K562 (cell line): ENCODE measurements around the gene MYO18A. TPM values are rescaled to one million over a fixed set of nuclear protein-coding genes. Genes with fewer than 3 reads are reported as not detected.

Source experiments
- CAMTA2 ChIP-seq: fragments of 250-450 bp; sonication (Bioruptor Pico); conservative IDR thresholded peaks from 2 replicates; pipeline ENCODE4 v1.5.1; 2022
- CHD1 ChIP-seq: fragments of 200-600 bp; sonication (generic); IDR thresholded peaks from one replicate; pipeline ENCODE4 v1.6.1; 2012; ENCODE audit warnings: mild to moderate bottlenecking, moderate library complexity, low read length, inconsistent platforms
- CHD2 ChIP-seq: IDR thresholded peaks from 2 replicates; pipeline ENCODE4 v1.6.1; 2011; ENCODE audit warnings: low read depth, low read length
- FOSL1 ChIP-seq: fragments of 200-800 bp; sonication (Bioruptor generic); conservative IDR thresholded peaks from 2 replicates; pipeline ENCODE4 v1.6.1; 2016; ENCODE audit warnings: missing genetic modification characterization, missing compliant biosample characterization
- FOXJ3 ChIP-seq: sonication (generic); formaldehyde crosslinking; IDR thresholded peaks from 2 replicates; pipeline ENCODE4 v1.4.0; 2020; ENCODE audit warnings: mild to moderate bottlenecking, missing genetic modification reagents
- IFI16 ChIP-seq: fragments of 250-450 bp; sonication (Bioruptor Pico); IDR thresholded peaks from 2 replicates; pipeline ENCODE4 v2.1.2; 2022; ENCODE audit warnings: mild to moderate bottlenecking, inconsistent platforms
- KDM5B ChIP-seq: fragments of 200-600 bp; sonication (generic); IDR thresholded peaks from 2 replicates; pipeline ENCODE4 v1.6.1; 2012; ENCODE audit warnings: low read depth, mild to moderate bottlenecking, moderate library complexity, low read length, control low read depth, inconsistent platforms; ENCODE audit not compliant: insufficient replicate concordance
- KLF10 ChIP-seq: fragments of 250-450 bp; sonication (Bioruptor Pico); IDR thresholded peaks from 2 replicates; pipeline ENCODE4 v1.6.1; 2021; ENCODE audit warnings: matching md5 sums
- NCOA1 ChIP-seq: fragments of 450-650 bp; IDR thresholded peaks from 2 replicates; pipeline ENCODE4 v1.6.1; 2016; ENCODE audit warnings: low read depth
- NR2C1 ChIP-seq, 2 experiments: fragments of 450-650 bp; IDR thresholded peaks; 2 replicates each; pipeline ENCODE4 v1.6.1; 2017; ENCODE audit warnings: mild to moderate bottlenecking in 2 of 2, antibody characterized with exemption in 1 of 2, inconsistent platforms in 1 of 2, missing compliant biosample characterization in 1 of 2, missing genetic modification characterization in 1 of 2
- NR2C2 ChIP-seq, 2 experiments: fragments of 200-800 bp in 1 of 2; sonication (Bioruptor generic) in 1 of 2; sonication (generic) in 1 of 2; formaldehyde crosslinking in 1 of 2; IDR thresholded peaks; 2 replicates each; pipeline versions ENCODE4 v1.6.1 to v1.8.0; 2016 to 2022; ENCODE audit warnings: mild to moderate bottlenecking in 1 of 2, missing compliant biosample characterization in 1 of 2, missing genetic modification characterization in 1 of 2, missing genetic modification reagents in 1 of 2
- PRPF4 ChIP-seq: fragments of 200-400 bp; formaldehyde crosslinking; IDR thresholded peaks from one replicate; pipeline ENCODE4 v1.6.1; 2017; ENCODE audit warnings: low read length, low read depth, mild to moderate bottlenecking; ENCODE audit not compliant: insufficient read depth, poor library complexity, severe bottlenecking
- RCOR1 ChIP-seq, 2 experiments: IDR thresholded peaks; 2 replicates each; pipeline ENCODE4 v1.6.1; 2012; ENCODE audit warnings: low read depth in 2 of 2, low read length in 2 of 2, borderline replicate concordance in 1 of 2, improper control_type of control experiment in 1 of 2
- XRCC4 ChIP-seq: IDR thresholded peaks from one replicate; pipeline ENCODE4 v1.6.1; 2011; ENCODE audit not compliant: insufficient read depth, insufficient read length; ENCODE audit errors: extremely low read depth
- ZBTB8A ChIP-seq: fragments of 450-650 bp; IDR thresholded peaks from 2 replicates; pipeline ENCODE4 v1.6.1; 2018; ENCODE audit warnings: mild to moderate bottlenecking, moderate library complexity; ENCODE audit not compliant: partially characterized antibody
- ZNF121 ChIP-seq: sonication (generic); formaldehyde crosslinking; conservative IDR thresholded peaks from 2 replicates; pipeline ENCODE4 v1.8.0; 2022; ENCODE audit warnings: missing genetic modification reagents
- ZNF146 ChIP-seq: IDR thresholded peaks from one replicate; pipeline ENCODE4 v1.6.1; 2018; ENCODE audit warnings: missing compliant biosample characterization; ENCODE audit not compliant: unreplicated experiment
- ZNF184 ChIP-seq: sonication (generic); formaldehyde crosslinking; IDR thresholded peaks from 2 replicates; pipeline ENCODE4 v1.5.0; 2020; ENCODE audit warnings: missing genetic modification reagents
- polyA plus RNA-seq, 8 experiments: library from polyadenylated mRNA; depleted of rRNA in 4 of 8; stranded (reverse) in 5 of 8; unstranded in 3 of 8; fragments of >200 nt; fragmentation: Nextera tagmentation in 2 of 8; fragmentation: Illumina TruSeq in 1 of 8; extraction: Ambion mirVana in 2 of 8; extraction: Trizol in 1 of 8; gene quantifications; 2 replicates each; pipeline versions ENCODE4 v1.2.1 to v1.2.3, GENCODE V29; 2011 to 2014; ENCODE audit warnings: inconsistent platforms in 1 of 8, missing spikeins in 1 of 8
- total RNA-seq, 7 experiments: library from RNA; depleted of rRNA in 6 of 7; stranded (reverse); fragments of >200 nt in 6 of 7; fragmentation: Illumina TruSeq in 2 of 7; extraction: Trizol in 2 of 7; gene quantifications; 2 replicates each; pipeline versions ENCODE4 v1.2.1 to v1.2.3, GENCODE V29; 2011 to 2021; ENCODE audit warnings: low replicate concordance in 1 of 7
- TF ChIP-seq, protein P1 (sequence below): fragments of 200-800 bp; sonication (Bioruptor generic); IDR thresholded peaks from 2 replicates; pipeline ENCODE4 v1.6.1; 2017; ENCODE audit warnings: missing genetic modification characterization, missing compliant biosample characterization
- TF ChIP-seq, protein P2 (sequence below): fragments of 250-450 bp; sonication (Bioruptor Pico); IDR thresholded peaks from 2 replicates; pipeline ENCODE4 v1.8.0; 2021; ENCODE audit warnings: mild to moderate bottlenecking, moderate library complexity
- TF ChIP-seq, protein P3 (sequence below), 2 experiments: fragments of 450-650 bp in 1 of 2; IDR thresholded peaks; 2 replicates each; pipeline ENCODE4 v1.6.1; 2011 to 2017; ENCODE audit warnings: low read depth in 2 of 2, antibody characterized with exemption in 1 of 2, borderline replicate concordance in 1 of 2, low read length in 1 of 2, mild to moderate bottlenecking in 1 of 2, mixed read lengths in 1 of 2; ENCODE audit not compliant: control insufficient read depth in 1 of 2

MYO18A gene
- total and polyA plus RNA-seq, 9 of the 15 experiments (the other 6 are each of a cell fraction or from before 2014, with no cell fraction given), result 2.5 to 65.4 (median 17.1) TPM

DNA sequence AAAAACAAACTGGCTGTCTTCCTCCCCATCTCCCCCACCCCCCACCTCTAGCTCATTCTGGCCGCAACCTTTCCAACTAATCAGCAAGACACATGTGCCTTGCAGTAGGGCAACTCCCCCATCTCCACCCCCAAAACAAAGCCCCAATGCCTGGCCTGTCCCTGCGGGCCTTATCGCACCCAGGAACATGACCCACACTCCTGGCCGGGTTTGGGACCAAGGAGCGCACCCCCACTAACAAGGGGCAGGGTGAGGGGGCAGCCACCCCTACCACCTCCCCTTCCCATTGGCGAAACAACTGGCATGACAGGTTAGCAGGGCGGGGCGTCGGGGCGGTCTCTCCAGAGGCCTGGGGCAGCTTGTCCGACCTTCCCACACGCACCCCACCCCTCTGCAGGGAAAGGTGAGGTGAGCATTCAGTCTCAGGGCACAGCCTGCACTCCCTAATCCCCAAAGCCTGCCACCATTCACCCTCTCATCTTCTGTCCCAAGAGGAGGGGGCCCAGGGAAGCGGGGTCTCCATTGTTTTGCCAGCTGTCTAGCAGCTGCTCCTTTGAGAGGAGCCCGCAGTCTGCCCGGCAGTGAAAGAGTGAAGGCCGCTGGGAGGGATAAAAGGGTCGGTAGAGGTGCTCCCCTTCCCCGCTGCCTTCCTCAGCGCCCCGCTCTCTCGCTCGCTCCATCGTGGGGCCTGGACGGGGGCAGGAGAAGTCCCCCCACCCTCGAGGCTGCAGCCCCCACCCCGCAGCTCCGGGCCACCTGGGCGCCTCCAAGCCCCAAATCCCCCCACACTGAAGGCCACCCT lies 765 bp downstream of the MYO18A start (continued):
- TF ChIP-seq ZBTB8A, result no peak
- TF ChIP-seq KDM5B, result peak; percentile 43
- TF ChIP-seq IFI16 (CRISPR knock-in tag), result no peak
- TF ChIP-seq KLF10, result no peak
- peak; percentile 87 to 90; a peak in 3 of 4 replicates for TF ChIP-seq RCOR1 (IDR thresholded peaks at IDR 0.05; ENCODE audit: borderline replicate concordance in 1 of 2, low read depth in 2 of 2, low read length in 2 of 2)
- TF ChIP-seq, protein P1, sequence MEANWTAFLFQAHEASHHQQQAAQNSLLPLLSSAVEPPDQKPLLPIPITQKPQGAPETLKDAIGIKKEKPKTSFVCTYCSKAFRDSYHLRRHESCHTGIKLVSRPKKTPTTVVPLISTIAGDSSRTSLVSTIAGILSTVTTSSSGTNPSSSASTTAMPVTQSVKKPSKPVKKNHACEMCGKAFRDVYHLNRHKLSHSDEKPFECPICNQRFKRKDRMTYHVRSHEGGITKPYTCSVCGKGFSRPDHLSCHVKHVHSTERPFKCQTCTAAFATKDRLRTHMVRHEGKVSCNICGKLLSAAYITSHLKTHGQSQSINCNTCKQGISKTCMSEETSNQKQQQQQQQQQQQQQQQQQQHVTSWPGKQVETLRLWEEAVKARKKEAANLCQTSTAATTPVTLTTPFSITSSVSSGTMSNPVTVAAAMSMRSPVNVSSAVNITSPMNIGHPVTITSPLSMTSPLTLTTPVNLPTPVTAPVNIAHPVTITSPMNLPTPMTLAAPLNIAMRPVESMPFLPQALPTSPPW (CRISPR knock-in tag), result peak; percentile 88
- TF ChIP-seq, protein P2, sequence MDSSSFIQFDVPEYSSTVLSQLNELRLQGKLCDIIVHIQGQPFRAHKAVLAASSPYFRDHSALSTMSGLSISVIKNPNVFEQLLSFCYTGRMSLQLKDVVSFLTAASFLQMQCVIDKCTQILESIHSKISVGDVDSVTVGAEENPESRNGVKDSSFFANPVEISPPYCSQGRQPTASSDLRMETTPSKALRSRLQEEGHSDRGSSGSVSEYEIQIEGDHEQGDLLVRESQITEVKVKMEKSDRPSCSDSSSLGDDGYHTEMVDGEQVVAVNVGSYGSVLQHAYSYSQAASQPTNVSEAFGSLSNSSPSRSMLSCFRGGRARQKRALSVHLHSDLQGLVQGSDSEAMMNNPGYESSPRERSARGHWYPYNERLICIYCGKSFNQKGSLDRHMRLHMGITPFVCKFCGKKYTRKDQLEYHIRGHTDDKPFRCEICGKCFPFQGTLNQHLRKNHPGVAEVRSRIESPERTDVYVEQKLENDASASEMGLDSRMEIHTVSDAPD (CRISPR knock-in tag), result no peak
- TF ChIP-seq NR2C2 (CRISPR knock-in tag; IDR thresholded peaks at IDR 0.05), result no peak
- TF ChIP-seq NR2C2 (tag; IDR thresholded peaks at IDR 0.05), result no peak
- TF ChIP-seq NCOA1, result peak; percentile 74; the same call in 1 of the 2 replicates
- no peak for TF ChIP-seq CAMTA2 (CRISPR knock-in tag)
- TF ChIP-seq NR2C1 (IDR thresholded peaks at IDR 0.05), result no peak; the same call in 1 of the 2 replicates
- TF ChIP-seq NR2C1 (tag; IDR thresholded peaks at IDR 0.05), result no peak
- peak; percentile 45; the same call in 1 of the 2 replicates for TF ChIP-seq CHD2
- TF ChIP-seq, protein P3, sequence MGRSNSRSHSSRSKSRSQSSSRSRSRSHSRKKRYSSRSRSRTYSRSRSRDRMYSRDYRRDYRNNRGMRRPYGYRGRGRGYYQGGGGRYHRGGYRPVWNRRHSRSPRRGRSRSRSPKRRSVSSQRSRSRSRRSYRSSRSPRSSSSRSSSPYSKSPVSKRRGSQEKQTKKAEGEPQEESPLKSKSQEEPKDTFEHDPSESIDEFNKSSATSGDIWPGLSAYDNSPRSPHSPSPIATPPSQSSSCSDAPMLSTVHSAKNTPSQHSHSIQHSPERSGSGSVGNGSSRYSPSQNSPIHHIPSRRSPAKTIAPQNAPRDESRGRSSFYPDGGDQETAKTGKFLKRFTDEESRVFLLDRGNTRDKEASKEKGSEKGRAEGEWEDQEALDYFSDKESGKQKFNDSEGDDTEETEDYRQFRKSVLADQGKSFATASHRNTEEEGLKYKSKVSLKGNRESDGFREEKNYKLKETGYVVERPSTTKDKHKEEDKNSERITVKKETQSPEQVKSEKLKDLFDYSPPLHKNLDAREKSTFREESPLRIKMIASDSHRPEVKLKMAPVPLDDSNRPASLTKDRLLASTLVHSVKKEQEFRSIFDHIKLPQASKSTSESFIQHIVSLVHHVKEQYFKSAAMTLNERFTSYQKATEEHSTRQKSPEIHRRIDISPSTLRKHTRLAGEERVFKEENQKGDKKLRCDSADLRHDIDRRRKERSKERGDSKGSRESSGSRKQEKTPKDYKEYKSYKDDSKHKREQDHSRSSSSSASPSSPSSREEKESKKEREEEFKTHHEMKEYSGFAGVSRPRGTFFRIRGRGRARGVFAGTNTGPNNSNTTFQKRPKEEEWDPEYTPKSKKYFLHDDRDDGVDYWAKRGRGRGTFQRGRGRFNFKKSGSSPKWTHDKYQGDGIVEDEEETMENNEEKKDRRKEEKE (IDR thresholded peaks at IDR 0.05; ENCODE audit: borderline replicate concordance in 1 of 2, control insufficient read depth in 1 of 2, low read depth in 2 of 2, low read length in 1 of 2), result 0 out of 4 replicates have a peak, but pooled peaks of 1 of the 2 experiments have one; percentile 39
- no peak for TF ChIP-seq CHD1
- TF ChIP-seq ZNF146, result no peak
- TF ChIP-seq ZNF184, result no peak
- no peak for TF ChIP-seq ZNF121 (CRISPR knock-in tag)
- TF ChIP-seq FOSL1 (tag), result no peak
- no peak for TF ChIP-seq FOXJ3 (CRISPR knock-in tag)
- TF ChIP-seq XRCC4, result no peak
- no peak for TF ChIP-seq PRPF4
